ENCODE data around the gene DCDC1.

Gene DCDC1

DNA sequence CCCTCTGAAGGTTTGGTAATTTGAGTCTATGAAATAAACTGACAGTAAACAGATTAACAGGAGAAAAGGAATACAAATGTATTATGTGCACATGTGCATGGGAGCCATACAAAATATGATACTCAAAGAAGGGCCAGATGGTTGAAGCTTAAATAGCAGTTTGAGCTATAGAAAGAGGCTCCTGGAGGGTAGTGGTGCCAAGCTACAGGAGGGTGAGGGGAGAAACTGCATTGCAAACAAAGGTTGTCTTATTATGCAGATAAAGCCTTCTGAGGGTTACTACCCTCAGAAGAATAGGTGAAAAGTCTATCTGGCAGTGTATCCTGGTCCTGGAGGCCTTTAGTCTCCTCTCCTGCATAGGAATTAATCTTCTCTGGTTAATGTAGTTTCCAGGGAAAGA lies 516.1 kb downstream of the DCDC1 start:
- TF ChIP-seq, protein P1, sequence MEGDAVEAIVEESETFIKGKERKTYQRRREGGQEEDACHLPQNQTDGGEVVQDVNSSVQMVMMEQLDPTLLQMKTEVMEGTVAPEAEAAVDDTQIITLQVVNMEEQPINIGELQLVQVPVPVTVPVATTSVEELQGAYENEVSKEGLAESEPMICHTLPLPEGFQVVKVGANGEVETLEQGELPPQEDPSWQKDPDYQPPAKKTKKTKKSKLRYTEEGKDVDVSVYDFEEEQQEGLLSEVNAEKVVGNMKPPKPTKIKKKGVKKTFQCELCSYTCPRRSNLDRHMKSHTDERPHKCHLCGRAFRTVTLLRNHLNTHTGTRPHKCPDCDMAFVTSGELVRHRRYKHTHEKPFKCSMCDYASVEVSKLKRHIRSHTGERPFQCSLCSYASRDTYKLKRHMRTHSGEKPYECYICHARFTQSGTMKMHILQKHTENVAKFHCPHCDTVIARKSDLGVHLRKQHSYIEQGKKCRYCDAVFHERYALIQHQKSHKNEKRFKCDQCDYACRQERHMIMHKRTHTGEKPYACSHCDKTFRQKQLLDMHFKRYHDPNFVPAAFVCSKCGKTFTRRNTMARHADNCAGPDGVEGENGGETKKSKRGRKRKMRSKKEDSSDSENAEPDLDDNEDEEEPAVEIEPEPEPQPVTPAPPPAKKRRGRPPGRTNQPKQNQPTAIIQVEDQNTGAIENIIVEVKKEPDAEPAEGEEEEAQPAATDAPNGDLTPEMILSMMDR (IDR thresholded peaks at IDR 0.05; ENCODE audit: low read depth, low read length): no peak
- no peak overlapping the region for H3K4me3 ChIP-seq (replicated peaks in 1 of 2; ENCODE audit: low read depth in 2 of 2, low read length in 2 of 2)
- DNase-seq (ENCODE audit: low read depth in 2 of 2): no peak

- TF ChIP-seq, protein P1 (IDR thresholded peaks at IDR 0.05; ENCODE audit: low read depth, low read length): no peak
- no peak overlapping the region for H3K4me3 ChIP-seq (replicated peaks in 1 of 2; ENCODE audit: low read depth in 2 of 2, low read length in 2 of 2)
- DNase-seq (ENCODE audit: low read depth in 2 of 2): no peak
These were observed 516.9 kb downstream of the DCDC1 start for GRCh38 chr11:30852645-30853044.

DNA sequence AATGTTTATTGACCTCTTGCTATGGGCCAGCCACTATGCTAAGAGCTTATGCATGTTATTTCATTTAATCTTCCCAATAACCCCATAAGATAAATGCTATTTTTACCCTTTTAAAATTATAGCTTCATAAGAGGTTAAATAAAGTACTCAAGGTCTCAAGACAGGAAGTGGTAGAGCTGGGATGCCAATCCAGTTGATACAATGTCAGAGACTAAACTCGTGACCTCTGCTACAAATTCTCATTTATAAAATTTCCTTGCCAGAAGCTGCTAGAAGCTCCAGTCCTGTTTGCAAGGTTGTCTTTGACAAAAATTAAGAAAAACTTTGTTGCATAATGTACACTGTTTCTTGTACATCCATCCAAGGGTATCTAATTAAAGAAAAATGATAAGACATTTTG lies 517.4 kb downstream of the DCDC1 start:
- no peak for DNase-seq (ENCODE audit: low read depth in 2 of 2)
- TF ChIP-seq, protein P1 (IDR thresholded peaks at IDR 0.05; ENCODE audit: low read depth, low read length): no peak

DNA sequence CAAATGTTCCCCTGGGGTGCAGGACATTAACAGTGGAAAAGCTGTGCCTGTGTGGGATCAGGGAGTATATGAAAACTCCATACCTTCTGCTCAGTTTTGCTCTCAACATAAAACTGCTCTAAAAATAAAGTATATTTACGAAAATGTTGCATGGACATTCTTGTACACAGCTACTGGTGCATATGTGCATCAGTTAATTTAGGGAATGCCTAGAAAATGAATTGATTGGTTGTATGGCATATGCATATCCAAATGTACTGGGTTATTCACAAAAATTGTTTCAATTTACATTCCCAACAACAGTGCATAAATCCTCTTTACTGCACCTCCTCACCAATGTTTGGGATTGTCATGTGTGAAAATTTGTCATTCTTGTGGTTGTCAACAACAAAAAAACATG lies 532.3 kb downstream of the DCDC1 start:
- H3K4me3 ChIP-seq (replicated peaks in 1 of 2; ENCODE audit: low read depth in 2 of 2, low read length in 2 of 2): no peak overlapping the region
- DNase-seq (ENCODE audit: low read depth in 2 of 2): no peak
- TF ChIP-seq, protein P1 (IDR thresholded peaks at IDR 0.05; ENCODE audit: low read depth, low read length): no peak

More for the DNA sequence above, 517.4 kb downstream of the DCDC1 start:
- no peak overlapping the region for H3K4me3 ChIP-seq (replicated peaks in 1 of 2; ENCODE audit: low read depth in 2 of 2, low read length in 2 of 2)

GRCh38 chr11:30832831-30833230 lies 536.7 kb downstream of the DCDC1 start:
- TF ChIP-seq, protein P1 (IDR thresholded peaks at IDR 0.05; ENCODE audit: low read depth, low read length): no peak
- DNase-seq (ENCODE audit: low read depth in 2 of 2): no peak
- no peak overlapping the region for H3K4me3 ChIP-seq (replicated peaks in 1 of 2; ENCODE audit: low read depth in 2 of 2, low read length in 2 of 2)

DNA sequence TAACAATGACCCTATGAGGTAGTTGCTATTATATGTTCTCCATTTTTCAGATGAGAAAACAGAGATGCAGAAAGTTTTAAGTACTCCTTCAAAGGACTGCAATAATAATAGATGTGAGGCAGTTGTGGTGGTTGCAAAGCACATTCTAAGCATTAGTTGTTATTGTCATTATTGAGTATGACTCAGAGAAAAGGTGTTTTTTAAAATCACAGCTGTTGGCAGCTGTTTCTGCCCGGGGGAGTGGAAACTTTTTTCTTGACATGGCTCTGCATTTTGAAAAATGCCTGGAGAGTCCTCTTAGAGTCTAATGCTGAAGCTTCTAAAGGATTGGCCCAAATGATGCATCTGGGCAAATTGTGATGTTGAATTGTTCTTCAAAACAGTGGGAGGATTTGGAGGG lies 538.9 kb downstream of the DCDC1 start:
- H3K4me3 ChIP-seq (replicated peaks in 1 of 2; ENCODE audit: low read depth in 2 of 2, low read length in 2 of 2): no peak overlapping the region
- TF ChIP-seq, protein P1 (IDR thresholded peaks at IDR 0.05; ENCODE audit: low read depth, low read length): no peak

DNA sequence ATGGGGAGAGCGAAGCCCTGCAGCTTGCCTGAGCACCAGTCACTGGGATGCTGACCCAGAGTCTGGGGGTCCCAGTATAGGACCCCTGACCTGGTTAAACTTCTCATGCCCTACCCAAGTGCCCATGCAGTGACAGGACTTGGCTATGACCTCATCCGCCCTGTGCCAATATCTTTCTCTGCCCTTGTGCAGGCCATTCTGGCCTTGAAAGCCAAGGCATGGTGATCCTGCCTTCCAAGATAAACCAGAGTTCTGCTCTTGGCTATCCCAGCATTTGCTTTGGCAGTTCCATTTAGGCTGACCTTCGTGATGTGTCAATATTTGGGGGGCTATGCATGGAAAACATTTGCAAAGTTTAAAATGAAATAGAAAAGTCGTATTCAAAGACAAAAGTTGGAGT lies 542.6 kb downstream of the DCDC1 start:
- no peak overlapping the region for H3K4me3 ChIP-seq (replicated peaks in 1 of 2; ENCODE audit: low read depth in 2 of 2, low read length in 2 of 2)
- TF ChIP-seq, protein P1 (IDR thresholded peaks at IDR 0.05; ENCODE audit: low read depth, low read length): no peak

More for the DNA sequence above, 538.9 kb downstream of the DCDC1 start:
- no peak for DNase-seq (ENCODE audit: low read depth in 2 of 2)

More for the DNA sequence above, 542.6 kb downstream of the DCDC1 start:
- no peak for DNase-seq (ENCODE audit: low read depth in 2 of 2)

All from cardiac fibroblast (primary cell).